K562 (cell line): ENCODE results near the gene LBH. TPM values are rescaled to one million over a fixed set of nuclear protein-coding genes. Genes with fewer than 3 reads are reported as not detected.

ENCODE experiments used
- ATAC-seq: fragments of 200-7000 bp; cut with Tn5 transposase; 3 replicates; pipeline ENCODE4 v1.9.1; 2020; ENCODE audit warnings: moderate library complexity
- BruUV-seq: library from RNA; stranded (reverse); fragments of 400-500 nt; replicated peaks from 2 replicates; lab custom pipeline; 2021; lab: Mats Ljungman, UMichigan
- CTCF ChIA-PET: fragments of 300-600 bp; formaldehyde crosslinking; extraction: SDS; loops from one replicate; lab custom pipeline; 2021; ENCODE audit warnings: low intra/inter-chr PET ratio; lab: Yijun Ruan, JAX
- POLR2A ChIA-PET: fragments of 300-600, 350-650 bp; sonication (Branson Sonifier 250); formaldehyde crosslinking; extraction: SDS; loops from one replicate; lab custom pipeline; 2021; ENCODE audit warnings: antibody characterized with exemption, inconsistent platforms; lab: Yijun Ruan, JAX
- DNase-seq, 4 experiments: peaks; one replicate each; pipeline versions ENCODE4 v3.0.0 to v3.0.0-alpha.2; 2011 to 2018; ENCODE audit warnings: low spot score in 3 of 4, mixed read lengths in 3 of 4; ENCODE audit errors: extremely low read depth in 1 of 4
- FAIRE-seq: peaks from 2 replicates; lab custom pipeline; 2011; peaks lifted over from hg19 to GRCh38; lab: Jason Lieb, UNC
- H2AFZ ChIP-seq: 2 replicates; pipeline ENCODE4 v1.6.0; 2011; ENCODE audit warnings: low read depth, low read length, control low read depth, inconsistent platforms
- H3K27ac ChIP-seq: fragments of 200-600 bp; 3 replicates; pipeline ENCODE4 v1.8.0; 2011; ENCODE audit warnings: low read depth, mild to moderate bottlenecking, control low read depth, inconsistent platforms, low read length, moderate library complexity, mixed read lengths; ENCODE audit errors: extremely low read depth
- H3K27me3 ChIP-seq, 2 experiments: fragments of 300-600 bp in 1 of 2; 2 replicates in 1 of 2; 3 replicates in 1 of 2; pipeline versions ENCODE4 v1.6.0 to v1.8.0; 2011; ENCODE audit warnings: inconsistent platforms in 2 of 2, low read length in 2 of 2, mild to moderate bottlenecking in 1 of 2, mixed read lengths in 1 of 2, moderate library complexity in 1 of 2; ENCODE audit not compliant: control insufficient read depth in 2 of 2, insufficient read depth in 2 of 2
- H3K36me3 ChIP-seq: fragments of 300-600 bp; 3 replicates; pipeline ENCODE4 v1.8.0; 2011; ENCODE audit warnings: mild to moderate bottlenecking, low read length, inconsistent platforms; ENCODE audit not compliant: control insufficient read depth, insufficient read depth
- H3K4me1 ChIP-seq, 2 experiments: fragments of 200-600 bp in 1 of 2; replicated peaks in 1 of 2; 2 replicates in 1 of 2; 3 replicates in 1 of 2; pipeline versions ENCODE4 v1.5.1 to v1.8.0; 2011; ENCODE audit warnings: inconsistent platforms in 2 of 2, low read length in 2 of 2, mild to moderate bottlenecking in 1 of 2, mixed read lengths in 1 of 2, moderate library complexity in 1 of 2; ENCODE audit not compliant: control insufficient read depth in 2 of 2, insufficient read depth in 2 of 2
- H3K4me2 ChIP-seq: 2 replicates; pipeline ENCODE4 v1.6.1; 2011; ENCODE audit warnings: low read length, control low read depth, inconsistent platforms, mixed read lengths; ENCODE audit not compliant: insufficient read depth
- H3K4me3 ChIP-seq: fragments of 200-600 bp; sonication (generic), shearing (Covaris generic); 2 replicates; pipeline ENCODE4 v1.5.1; 2016; ENCODE audit warnings: control low read depth, inconsistent platforms
- H3K79me2 ChIP-seq: fragments of 200-600 bp; 3 replicates; pipeline ENCODE4 v1.8.0; 2011; ENCODE audit warnings: low read length, inconsistent platforms; ENCODE audit not compliant: control insufficient read depth, insufficient read depth
- H3K9ac ChIP-seq, 2 experiments: 2 replicates each; pipeline versions ENCODE4 v1.6.0 to v1.6.1; 2011; ENCODE audit warnings: low read depth in 2 of 2, low read length in 2 of 2, control low read depth in 1 of 2, inconsistent platforms in 1 of 2, mild to moderate bottlenecking in 1 of 2, mixed read lengths in 1 of 2; ENCODE audit not compliant: insufficient read depth in 1 of 2
- H3K9me1 ChIP-seq: one replicate; pipeline ENCODE4 v1.6.0; 2011; ENCODE audit warnings: inconsistent platforms, mild to moderate bottlenecking, low read length, moderate library complexity; ENCODE audit not compliant: control insufficient read depth, insufficient read depth
- H3K9me3 ChIP-seq: replicated peaks from 2 replicates; pipeline ENCODE4 v1.5.1; 2011; ENCODE audit warnings: low read depth, low read length, inconsistent platforms; ENCODE audit not compliant: control insufficient read depth, insufficient read depth
- H4K20me1 ChIP-seq: replicated peaks from 2 replicates; pipeline ENCODE4 v1.6.1; 2011; ENCODE audit warnings: low read length, inconsistent platforms, mixed read lengths; ENCODE audit not compliant: control insufficient read depth, insufficient read depth
- BCOR ChIP-seq: fragments of 450-650 bp; IDR thresholded peaks from 2 replicates; pipeline ENCODE4 v1.6.1; 2016
- CCNT2 ChIP-seq: IDR thresholded peaks from 2 replicates; pipeline ENCODE4 v1.6.1; 2011; ENCODE audit warnings: borderline replicate concordance, low read depth, mild to moderate bottlenecking, moderate library complexity, mixed read lengths, low read length; ENCODE audit not compliant: insufficient read length; ENCODE audit errors: extremely low read depth
- E2F6 ChIP-seq, 2 experiments: IDR thresholded peaks; 2 replicates each; pipeline ENCODE4 v1.6.1; 2011; ENCODE audit warnings: borderline replicate concordance in 1 of 2, control low read depth in 1 of 2, low read depth in 1 of 2, low read length in 1 of 2, mild to moderate bottlenecking in 1 of 2, mixed read lengths in 1 of 2, moderate library complexity in 1 of 2; ENCODE audit not compliant: insufficient read depth in 1 of 2, insufficient read length in 1 of 2, poor library complexity in 1 of 2, severe bottlenecking in 1 of 2; ENCODE audit errors: extremely low read depth in 1 of 2
- ESRRA ChIP-seq: fragments of 450-650 bp; IDR thresholded peaks from 2 replicates; pipeline ENCODE4 v1.6.1; 2014; ENCODE audit warnings: low read depth, mild to moderate bottlenecking, moderate library complexity, borderline replicate concordance
- FOXM1 ChIP-seq, 2 experiments: fragments of 450-650 bp in 1 of 2; sonication (generic) in 1 of 2; formaldehyde crosslinking in 1 of 2; IDR thresholded peaks; 2 replicates each; pipeline versions ENCODE4 v1.6.1 to v1.9.0; 2017 to 2022; ENCODE audit warnings: low read depth in 2 of 2, mild to moderate bottlenecking in 2 of 2, missing genetic modification reagents in 1 of 2, moderate library complexity in 1 of 2
- GABPB1 ChIP-seq: sonication (generic); formaldehyde crosslinking; IDR thresholded peaks from 2 replicates; pipeline ENCODE4 v1.8.0; 2022; ENCODE audit warnings: mild to moderate bottlenecking, missing genetic modification reagents
- ILF3 ChIP-seq: fragments of 450-650 bp; IDR thresholded peaks from 2 replicates; pipeline ENCODE4 v1.6.1; 2018; ENCODE audit warnings: antibody characterized with exemption, mild to moderate bottlenecking, moderate library complexity, borderline replicate concordance
- MAFG ChIP-seq: fragments of 450-650 bp; conservative IDR thresholded peaks from 2 replicates; pipeline ENCODE4 v1.6.1; 2016; ENCODE audit warnings: missing genetic modification characterization, missing compliant biosample characterization
- NCOA6 ChIP-seq: fragments of 450-650 bp; IDR thresholded peaks from 2 replicates; pipeline ENCODE4 v1.6.1; 2017; ENCODE audit warnings: mild to moderate bottlenecking
- SFPQ ChIP-seq: fragments of 200-400 bp; formaldehyde crosslinking; IDR thresholded peaks from 2 replicates; pipeline ENCODE4 v1.6.1; 2017; ENCODE audit warnings: mild to moderate bottlenecking, low read depth, low read length, moderate library complexity
- SMAD1 ChIP-seq: fragments of 150-350 bp; IDR thresholded peaks from 2 replicates; pipeline ENCODE4 v1.6.1; 2014; ENCODE audit warnings: low read length, low read depth; ENCODE audit not compliant: partially characterized antibody
- SNIP1 ChIP-seq: fragments of 450-650 bp; IDR thresholded peaks from 2 replicates; pipeline ENCODE4 v1.7.1; 2017; ENCODE audit warnings: low read depth, mild to moderate bottlenecking
- THRA ChIP-seq: fragments of 450-650 bp; IDR thresholded peaks from 2 replicates; pipeline ENCODE4 v1.6.1; 2017; ENCODE audit warnings: mild to moderate bottlenecking, moderate library complexity
- ZBED1 ChIP-seq: IDR thresholded peaks from 2 replicates; pipeline ENCODE4 v1.6.1; 2014
- ZBTB17 ChIP-seq: fragments of 450-650 bp; formaldehyde crosslinking; IDR thresholded peaks from 2 replicates; pipeline ENCODE4 v1.4.0; 2020; ENCODE audit warnings: mild to moderate bottlenecking
- ZNF174 ChIP-seq: fragments of 250-450 bp; sonication (Bioruptor Pico); IDR thresholded peaks from 2 replicates; pipeline ENCODE4 v1.4.0; 2020; ENCODE audit warnings: mild to moderate bottlenecking
- ZNF282 ChIP-seq: sonication (generic); formaldehyde crosslinking; IDR thresholded peaks from 2 replicates; pipeline ENCODE4 v1.8.1; 2023; ENCODE audit warnings: missing genetic modification reagents
- ZNF75A ChIP-seq: fragments of 450-650 bp; formaldehyde crosslinking; IDR thresholded peaks from 2 replicates; pipeline ENCODE4 v1.4.0; 2020; ENCODE audit warnings: mild to moderate bottlenecking
- WGBS: fragments of 100-300 bp; shearing (Covaris generic); methylation state at CpG from one replicate; pipeline ENCODE4 v1.1.6; 2016; ENCODE audit warnings: low coverage, mixed read lengths; ENCODE audit not compliant: insufficient coverage; ENCODE audit errors: missing lambda C conversion rate; 5-methylcytosine and 5-hydroxymethylcytosine counted together
- in situ Hi-C: fragments of 300-500 bp; cut with MboI; formaldehyde crosslinking; loops from 4 replicates; pipeline ENCODE4 v1.15.0; 2018; ENCODE audit warnings: inconsistent platforms, mixed read lengths
- intact Hi-C: fragments of 100-400 bp; cut with micrococcal nuclease; formaldehyde crosslinking; loops from 2 replicates; pipeline ENCODE4 v1.14.2; 2022
- polyA plus RNA-seq, 8 experiments: library from polyadenylated mRNA; depleted of rRNA in 4 of 8; stranded (reverse) in 5 of 8; unstranded in 3 of 8; fragments of >200 nt; fragmentation: Nextera tagmentation in 2 of 8; fragmentation: Illumina TruSeq in 1 of 8; extraction: Ambion mirVana in 2 of 8; extraction: Trizol in 1 of 8; gene quantifications; 2 replicates each; pipeline versions ENCODE4 v1.2.1 to v1.2.3, GENCODE V29; 2011 to 2014; ENCODE audit warnings: inconsistent platforms in 1 of 8, missing spikeins in 1 of 8
- total RNA-seq, 7 experiments: library from RNA; depleted of rRNA in 6 of 7; stranded (reverse); fragments of >200 nt in 6 of 7; fragmentation: Illumina TruSeq in 2 of 7; extraction: Trizol in 2 of 7; gene quantifications; 2 replicates each; pipeline versions ENCODE4 v1.2.1 to v1.2.3, GENCODE V29; 2011 to 2021; ENCODE audit warnings: low replicate concordance in 1 of 7

LBH gene
- total and polyA plus RNA-seq, 9 of the 15 experiments (the other 6 are each of a cell fraction or from before 2014, with no cell fraction given): 3.1 to 13.4 (median 7.4) TPM

- Histone ChIP-seq H3K4me3 (no peak overlapping the region), H3K36me3 (peaks cover 11% of the 10 kb centered on the region; the same call in 2 of the 3 replicates), H3K27ac (no peak overlapping the region), H4K20me1 (peaks cover 12% of the 10 kb centered on the region; the same call in 1 of the 2 replicates), H2AFZ (no peak overlapping the region), H3K79me2 (peaks cover 10% of the 10 kb centered on the region), H3K9me1 (no peaks in the 10 kb centered on the region), H3K4me1 (peaks cover 38 to 41% of the 10 kb centered on the region in 2 experiments), H3K9me3 (no peaks in the 10 kb centered on the region), H3K27me3 (no peaks in the 10 kb centered on the region), H3K4me2 (no peak overlapping the region), H3K9ac (no peak overlapping the region)
- 48% methylated on average over 4 of the region's 4 CpGs for WGBS
- TF ChIP-seq CCNT2 (no peak), ZBED1 (no peak), ZNF75A (CRISPR knock-in tag) (no peak), THRA (no peak), BCOR (no peak), SFPQ (no peak), SMAD1 (no peak), GABPB1 (CRISPR knock-in tag) (no peak), ILF3 (no peak), ESRRA (no peak), ZNF174 (CRISPR knock-in tag) (no peak), NCOA6 (no peak), MAFG (tag) (no peak), FOXM1 (IDR thresholded peaks at IDR 0.05; ENCODE audit: low read depth) (no peak), FOXM1 (CRISPR knock-in tag; IDR thresholded peaks at IDR 0.05; ENCODE audit: low read depth) (no peak), ZBTB17 (CRISPR knock-in tag) (no peak), ZNF282 (CRISPR knock-in tag) (no peak), SNIP1 (no peak), E2F6 (IDR thresholded peaks at IDR 0.05; ENCODE audit: borderline replicate concordance in 1 of 2, extremely low read depth in 1 of 2, insufficient read depth in 1 of 2, insufficient read length in 1 of 2, low read depth in 1 of 2, low read length in 1 of 2, poor library complexity in 1 of 2, severe bottlenecking in 1 of 2) (no peak)
- CTCF ChIA-PET: no interaction called here
- DNase-seq (no peak), FAIRE-seq (no peak), ATAC-seq (no peak)
- in situ Hi-C loops (no loop called here), intact Hi-C loops (loop anchor here (10.0 kb wide), 1 partner anchor 209 kb away; the partner anchor contains the start of gene LCLAT1)
- BruUV-seq: no TSS peak
- POLR2A ChIA-PET: interaction anchor here (0.8 to 1.1 kb wide), 3 partner anchors 18 to 28 kb away, joined by 3 to 4 read pairs (median 3); no protein-coding TSS in a partner anchor
Observed at GRCh38 chr2:30235859-30236535, 4.7 kb downstream of the LBH start.
